Karpas-422 (cell line): ENCODE results near the gene CLPTM1. TPM values are rescaled to one million over a fixed set of nuclear protein-coding genes. Genes with fewer than 3 reads are reported as not detected.

Experiments used
- DNase-seq: peaks from one replicate; pipeline ENCODE4 v3.0.0-alpha.2; 2015
- H2AFZ ChIP-seq: fragments of 200-600 bp; sonication (generic); 2 replicates; pipeline ENCODE4 v1.6.1; 2014; ENCODE audit warnings: antibody characterized with exemption, low read length, mixed read lengths
- H3K27ac ChIP-seq: fragments of 200-600 bp; sonication (generic); 2 replicates; pipeline ENCODE4 v1.5.1; 2014; ENCODE audit warnings: mild to moderate bottlenecking, low read length, moderate library complexity
- H3K27me3 ChIP-seq: fragments of 200-600 bp; sonication (generic); 2 replicates; pipeline ENCODE4 v1.6.1; 2014; ENCODE audit warnings: low read length, mixed read lengths
- H3K36me3 ChIP-seq: fragments of 200-600 bp; sonication (generic); 2 replicates; pipeline ENCODE4 v1.6.1; 2014; ENCODE audit warnings: low read length, mixed read lengths; ENCODE audit not compliant: insufficient read depth
- H3K4me1 ChIP-seq: fragments of 200-600 bp; sonication (generic); 2 replicates; pipeline ENCODE4 v1.6.1; 2014; ENCODE audit warnings: mild to moderate bottlenecking, low read length, mixed read lengths
- H3K4me2 ChIP-seq: fragments of 200-600 bp; sonication (generic); 2 replicates; pipeline ENCODE4 v1.6.1; 2014; ENCODE audit warnings: low read length, low read depth, mild to moderate bottlenecking; ENCODE audit not compliant: poor library complexity, severe bottlenecking
- H3K4me3 ChIP-seq: fragments of 200-600 bp; sonication (generic); 2 replicates; pipeline ENCODE4 v1.5.1; 2014; ENCODE audit warnings: mild to moderate bottlenecking, antibody characterized with exemption, low read length, mixed read lengths
- H3K79me2 ChIP-seq: fragments of 200-600 bp; sonication (generic); 2 replicates; pipeline ENCODE4 v1.6.1; 2014; ENCODE audit warnings: mild to moderate bottlenecking, low read length, mixed read lengths
- H3K9ac ChIP-seq: fragments of 200-600 bp; sonication (generic); 2 replicates; pipeline ENCODE4 v1.6.0; 2014; ENCODE audit warnings: low read length
- H3K9me2 ChIP-seq: fragments of 200-600 bp; sonication (generic), shearing (Covaris generic); replicated peaks from 2 replicates; pipeline ENCODE4 v1.6.0; 2014; ENCODE audit warnings: mild to moderate bottlenecking, low read length, moderate library complexity; ENCODE audit not compliant: insufficient read depth
- H3K9me3 ChIP-seq: fragments of 300-700, 200-600 bp; sonication (generic); 2 replicates; pipeline ENCODE4 v1.6.1; 2014; ENCODE audit warnings: low read length, mixed read lengths
- H4K20me1 ChIP-seq: fragments of 200-600 bp; sonication (generic); 2 replicates; pipeline ENCODE4 v1.6.1; 2014; ENCODE audit warnings: mild to moderate bottlenecking, antibody characterized with exemption, low read length, low read depth; ENCODE audit not compliant: insufficient read depth
- total RNA-seq: library from RNA; depleted of rRNA; stranded (reverse); fragments of >200 nt; shearing (Covaris generic); gene quantifications from 2 replicates; pipeline ENCODE4 v1.2.3, GENCODE V29; 2014; ENCODE audit warnings: low replicate concordance

Gene CLPTM1
- total RNA-seq, 1 experiment from 2014 or later, result 19.7 TPM

GRCh38 chr19:44930088-44930487, 25.1 kb upstream of the CLPTM1 start:
- Histone ChIP-seq H3K9me3 (no peaks in the 10 kb centered on the region), H2AFZ (no peak overlapping the region), H3K79me2 (no peaks in the 10 kb centered on the region), H3K4me3 (no peak overlapping the region), H3K27ac (no peak overlapping the region), H3K9me2 (no peaks in the 10 kb centered on the region), H3K9ac (no peak overlapping the region), H3K4me1 (no peaks in the 10 kb centered on the region), H3K4me2 (no peak overlapping the region), H3K27me3 (no peaks in the 10 kb centered on the region), H4K20me1 (no peaks in the 10 kb centered on the region), H3K36me3 (no peaks in the 10 kb centered on the region)
- no peak for DNase-seq

DNA sequence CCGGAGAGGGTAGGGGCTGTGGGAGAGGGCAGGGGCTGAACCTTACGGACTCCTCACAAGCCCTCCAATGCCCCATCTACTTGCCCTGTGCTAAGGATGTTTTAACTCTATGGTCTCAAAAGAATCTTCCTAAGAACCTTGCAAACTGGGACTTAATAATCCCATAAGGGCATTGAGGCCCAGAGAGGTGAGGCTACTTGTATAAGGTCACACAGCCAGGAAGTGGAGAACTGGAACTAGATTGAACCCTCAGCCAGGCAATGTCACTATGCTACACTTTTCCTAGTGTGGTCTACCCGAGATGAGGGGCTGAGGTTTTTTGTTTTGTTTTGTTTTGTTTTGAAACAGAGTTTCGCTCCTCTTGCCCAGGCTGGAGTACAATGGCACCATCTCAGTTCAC, 23.6 kb upstream of the CLPTM1 start:
- H3K4me1 ChIP-seq, result no peaks in the 10 kb centered on the region
- H4K20me1 ChIP-seq, result no peaks in the 10 kb centered on the region
- H3K9me2 ChIP-seq, result no peaks in the 10 kb centered on the region
- H3K4me2 ChIP-seq, result no peak overlapping the region
- H3K79me2 ChIP-seq, result no peaks in the 10 kb centered on the region
- no peak for DNase-seq
- no peak overlapping the region for H2AFZ ChIP-seq
- H3K9ac ChIP-seq, result no peak overlapping the region
- H3K36me3 ChIP-seq, result no peaks in the 10 kb centered on the region
- no peak overlapping the region for H3K27ac ChIP-seq
- no peak overlapping the region for H3K4me3 ChIP-seq
- H3K27me3 ChIP-seq, result no peaks in the 10 kb centered on the region
- no peaks in the 10 kb centered on the region for H3K9me3 ChIP-seq

GRCh38 chr19:44939668-44940067, 15.5 kb upstream of the CLPTM1 start:
- DNase-seq, result no peak
- Histone ChIP-seq H4K20me1 (no peaks in the 10 kb centered on the region), H3K4me3 (no peak overlapping the region), H3K4me2 (no peak overlapping the region), H3K9me3 (no peaks in the 10 kb centered on the region), H2AFZ (no peak overlapping the region), H3K36me3 (no peaks in the 10 kb centered on the region), H3K4me1 (peaks cover 11% of the 10 kb centered on the region), H3K27ac (no peak overlapping the region), H3K9me2 (no peaks in the 10 kb centered on the region), H3K9ac (no peak overlapping the region), H3K27me3 (no peaks in the 10 kb centered on the region), H3K79me2 (no peaks in the 10 kb centered on the region)

DNA sequence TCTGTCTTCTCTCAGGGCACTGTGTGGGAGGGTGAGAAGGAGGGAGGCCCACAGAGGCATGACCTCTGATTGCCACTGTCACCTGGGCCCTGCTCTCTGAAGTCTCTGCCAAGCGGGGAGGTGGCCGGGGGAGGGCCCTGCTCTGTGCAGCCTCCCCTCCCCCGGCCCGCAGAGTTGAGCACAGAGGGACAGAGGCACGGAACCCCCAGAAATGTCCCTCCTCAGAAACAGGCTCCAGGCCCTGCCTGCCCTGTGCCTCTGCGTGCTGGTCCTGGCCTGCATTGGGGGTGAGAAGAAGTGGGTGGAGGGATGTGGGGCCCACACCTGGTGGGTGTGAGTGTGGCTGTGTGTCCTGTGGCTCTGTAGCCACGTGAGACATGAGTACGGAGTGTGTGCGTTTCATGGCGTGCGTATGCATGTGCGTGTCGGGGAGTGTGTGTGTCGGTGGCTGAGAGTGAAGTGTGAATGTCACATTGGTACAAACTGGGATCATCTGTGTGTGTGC, 13.1 kb upstream of the CLPTM1 start, which contains the start of gene APOC4:
Gene APOC4 (plus strand): TSS at position 171 of the 505 bp plus-strand sequence. CDS start 41 bp downstream, at position 212.
- no peak for DNase-seq
- Histone ChIP-seq H3K36me3 (no peaks in the 10 kb centered on the region), H3K9me2 (no peaks in the 10 kb centered on the region), H3K4me2 (no peak within 1 kb of the TSS), H2AFZ (no peak within 1 kb of the TSS), H4K20me1 (no peaks in the 10 kb centered on the region), H3K79me2 (no peaks in the 10 kb centered on the region), H3K4me3 (no peak within 1 kb of the TSS), H3K4me1 (peaks cover 11% of the 10 kb centered on the region), H3K9ac (no peak within 1 kb of the TSS), H3K9me3 (no peaks in the 10 kb centered on the region), H3K27me3 (no peaks in the 10 kb centered on the region), H3K27ac (no peak within 1 kb of the TSS)

DNA sequence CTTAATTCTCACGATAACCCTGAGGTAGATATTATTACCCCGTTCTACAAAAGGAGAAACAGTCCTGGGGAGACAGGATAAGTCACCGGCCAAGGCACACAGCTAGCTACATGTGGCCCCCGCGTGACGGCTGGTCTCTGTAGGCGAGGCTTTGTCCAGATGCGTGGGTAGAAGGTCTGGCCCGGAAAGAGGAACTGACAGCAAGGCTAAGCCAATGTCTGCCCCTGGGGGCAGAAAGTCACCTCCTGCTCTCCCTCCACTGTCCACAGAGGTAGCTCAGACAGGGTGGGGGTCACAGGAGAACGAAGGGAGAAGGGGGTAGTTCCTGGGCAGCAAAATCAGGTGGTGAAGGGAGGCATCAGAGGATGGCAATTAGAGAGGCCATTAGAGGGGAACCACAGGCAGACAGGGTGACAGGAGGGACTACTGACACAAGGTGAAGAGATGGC, 11.4 kb upstream of the CLPTM1 start:
- peak overlapping the region; percentile 83 for H2AFZ ChIP-seq
- peaks cover 11% of the 10 kb centered on the region for H3K4me1 ChIP-seq
- no peaks in the 10 kb centered on the region for H4K20me1 ChIP-seq
- no peaks in the 10 kb centered on the region for H3K27me3 ChIP-seq
- no peak overlapping the region for H3K4me3 ChIP-seq
- H3K36me3 ChIP-seq, result no peaks in the 10 kb centered on the region
- H3K9ac ChIP-seq, result peak overlapping the region; percentile 32; the same call in 1 of the 2 replicates
- no peak overlapping the region for H3K27ac ChIP-seq
- H3K4me2 ChIP-seq, result peak overlapping the region; percentile 36
- peak; percentile 74 for DNase-seq
- no peaks in the 10 kb centered on the region for H3K9me3 ChIP-seq
- no peaks in the 10 kb centered on the region for H3K79me2 ChIP-seq
- no peaks in the 10 kb centered on the region for H3K9me2 ChIP-seq

DNA sequence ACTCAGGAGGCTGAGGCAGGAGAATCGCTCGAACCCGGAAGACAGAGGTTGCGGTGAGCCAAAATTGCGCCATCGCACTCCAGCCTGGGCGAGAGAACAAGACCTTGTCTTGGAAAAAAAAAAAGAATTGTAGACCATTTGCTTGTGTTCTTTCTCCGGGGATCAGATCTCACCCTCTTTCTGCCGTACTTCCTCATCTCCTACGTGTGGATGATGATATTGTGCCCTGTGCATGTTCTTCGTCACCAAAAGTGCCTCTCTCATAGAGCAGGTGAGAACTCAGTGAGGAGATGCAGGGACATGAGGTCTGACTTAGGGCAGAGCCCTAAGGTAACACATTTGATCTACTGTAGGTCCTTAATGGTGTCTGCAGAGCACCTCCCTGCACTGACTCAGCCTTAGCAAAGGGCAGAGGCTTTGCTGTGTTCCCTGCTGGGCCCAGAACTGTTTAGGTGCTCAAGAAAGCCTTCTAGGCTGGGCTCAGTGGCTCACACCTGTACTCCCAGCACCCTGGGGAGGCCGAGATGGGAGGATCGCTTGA, 8.1 kb upstream of the CLPTM1 start:
- H3K4me2 ChIP-seq, result no peak overlapping the region
- no peaks in the 10 kb centered on the region for H3K27me3 ChIP-seq
- no peaks in the 10 kb centered on the region for H3K9me2 ChIP-seq
- H3K4me3 ChIP-seq, result no peak overlapping the region
- no peaks in the 10 kb centered on the region for H3K36me3 ChIP-seq
- H3K79me2 ChIP-seq, result no peaks in the 10 kb centered on the region
- no peaks in the 10 kb centered on the region for H3K9me3 ChIP-seq
- DNase-seq, result no peak
- H4K20me1 ChIP-seq, result no peaks in the 10 kb centered on the region
- H3K4me1 ChIP-seq, result peaks cover 13% of the 10 kb centered on the region
- H3K27ac ChIP-seq, result no peak overlapping the region
- no peak overlapping the region for H3K9ac ChIP-seq
- H2AFZ ChIP-seq, result no peak overlapping the region

GRCh38 chr19:44948237-44948636, 6.9 kb upstream of the CLPTM1 start:
- no peak overlapping the region for H3K4me3 ChIP-seq
- no peaks in the 10 kb centered on the region for H4K20me1 ChIP-seq
- H3K36me3 ChIP-seq, result no peaks in the 10 kb centered on the region
- H3K27ac ChIP-seq, result no peak overlapping the region
- no peaks in the 10 kb centered on the region for H3K27me3 ChIP-seq
- no peaks in the 10 kb centered on the region for H3K9me3 ChIP-seq
- H3K9ac ChIP-seq, result no peak overlapping the region
- no peaks in the 10 kb centered on the region for H3K79me2 ChIP-seq
- H3K4me2 ChIP-seq, result no peak overlapping the region
- H3K4me1 ChIP-seq, result peaks cover 13% of the 10 kb centered on the region
- no peaks in the 10 kb centered on the region for H3K9me2 ChIP-seq
- no peak for DNase-seq
- no peak overlapping the region for H2AFZ ChIP-seq

GRCh38 chr19:44948763-44949374, 6.3 kb upstream of the CLPTM1 start:
- Histone ChIP-seq H3K27me3 (no peaks in the 10 kb centered on the region), H3K9me3 (no peaks in the 10 kb centered on the region), H3K4me2 (no peak overlapping the region), H3K79me2 (peaks cover 6% of the 10 kb centered on the region), H3K9me2 (no peaks in the 10 kb centered on the region), H2AFZ (no peak overlapping the region), H3K27ac (no peak overlapping the region), H3K36me3 (no peaks in the 10 kb centered on the region), H3K9ac (no peak overlapping the region), H4K20me1 (no peaks in the 10 kb centered on the region), H3K4me3 (no peak overlapping the region), H3K4me1 (peaks cover 13% of the 10 kb centered on the region)
- no peak for DNase-seq
